Thyroid gland (tissue), 4 donors: ENCODE measurements around the gene TLR9. TPM values are rescaled to one million over a fixed set of nuclear protein-coding genes. Genes with fewer than 3 reads are reported as not detected.

ENCODE experiments used
- DNase-seq, 2 donors: peaks; one replicate each; pipeline ENCODE4 v3.0.0-alpha.2; 2019
- H3K27ac ChIP-seq, 3 donors: fragments of 200-600 bp; sonication (generic); 1 replicate in 2 of 3; 2 replicates in 1 of 3; pipeline ENCODE4 v1.5.1; 2016 to 2019; ENCODE audit warnings: mild to moderate bottlenecking in 1 of 3, moderate library complexity in 1 of 3
- H3K27me3 ChIP-seq: fragments of 200-600 bp; sonication (generic); one replicate; pipeline ENCODE4 v1.5.1; 2019
- H3K36me3 ChIP-seq, 2 donors: fragments of 200-600 bp; sonication (generic); one replicate each; pipeline ENCODE4 v1.5.1; 2016 to 2019
- H3K4me1 ChIP-seq, 2 donors: fragments of 200-600 bp; sonication (generic); one replicate each; pipeline ENCODE4 v1.5.1; 2017 to 2019
- H3K4me3 ChIP-seq, 3 donors: fragments of 200-600 bp; sonication (generic); replicated peaks in 1 of 3; 1 replicate in 2 of 3; 2 replicates in 1 of 3; pipeline ENCODE4 v1.5.1; 2016; ENCODE audit warnings: mild to moderate bottlenecking in 1 of 3
- H3K9me3 ChIP-seq: fragments of 200-600 bp; sonication (generic); one replicate; pipeline ENCODE4 v1.5.1; 2017
- POLR2A ChIP-seq, 2 donors: fragments of 450-650 bp; IDR thresholded peaks; one replicate each; pipeline ENCODE4 v1.6.1; 2017; ENCODE audit warnings: antibody characterized with exemption in 2 of 2, mild to moderate bottlenecking in 2 of 2, moderate library complexity in 1 of 2
- WGBS, 2 donors: methylation state at CpG; one replicate each; pipeline ENCODE4 v1.1.5; 2017; 5-methylcytosine and 5-hydroxymethylcytosine counted together
- intact Hi-C: fragments of 100-400 bp; cut with DNase I; formaldehyde crosslinking; loops from one replicate; pipeline ENCODE4 v1.15.1; 2023
- microRNA counts, 2 donors: library from miRNA; unstranded; fragments of <30 nt; microRNA quantifications; one replicate each; lab custom pipeline; 2016 to 2017
- microRNA-seq: library from miRNA; unstranded; fragments of <30 nt; microRNA quantifications from one replicate; pipeline ENCODE4, GENCODE V29; 2016
- small RNA-seq: library from RNA; depleted of rRNA; stranded (forward); fragments of <200 nt; gene quantifications from one replicate; pipeline ENCODE3, GENCODE V24; 2016
- total RNA-seq, 4 donors: library from RNA; depleted of rRNA; stranded (reverse); fragments of >200 nt; gene quantifications; one replicate each; pipeline ENCODE4 v1.2.3, GENCODE V29; 2016
- TF ChIP-seq, protein P1 (sequence below), 6 experiments: fragments of 200-600 bp in 3 of 6; fragments of 450-650 bp in 3 of 6; sonication (generic) in 3 of 6; IDR thresholded peaks; one replicate each; pipeline ENCODE4 v1.5.1; 2016 to 2019; ENCODE audit warnings: antibody characterized with exemption in 6 of 6, mild to moderate bottlenecking in 2 of 6, inconsistent platforms in 1 of 6, moderate library complexity in 1 of 6

TLR9 gene
- total RNA-seq, 4 donors from 2014 or later: 0.40 TPM; not detected in 3

DNA sequence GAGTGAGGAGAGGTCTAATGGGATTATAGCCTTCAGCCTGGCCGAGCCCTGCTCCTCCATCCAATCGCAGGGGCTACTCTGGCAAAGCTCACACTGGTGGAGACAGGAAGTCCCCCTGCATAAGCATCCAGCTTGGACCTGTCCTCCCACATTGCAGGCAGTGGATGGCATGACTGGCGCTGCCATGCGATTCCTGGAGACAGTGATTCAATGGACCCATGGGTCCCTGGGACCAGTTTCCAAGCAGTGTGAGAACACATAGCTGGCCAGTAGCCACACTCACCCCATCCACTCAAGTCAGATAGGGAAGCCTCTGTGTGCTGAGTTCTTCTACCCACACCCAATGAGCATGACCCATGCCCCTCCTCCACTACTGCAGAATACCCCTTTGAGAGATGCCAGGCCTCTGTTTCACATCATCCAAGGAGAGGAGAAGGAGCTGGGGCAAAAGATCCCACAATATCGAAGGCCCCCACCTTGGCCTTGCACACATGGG is 53.1 kb downstream of the TLR9 start:
- Histone ChIP-seq H3K4me3 (no peak overlapping the region), H3K36me3 (no peaks in the 10 kb centered on the region), H3K4me1 (no peaks in the 10 kb centered on the region), H3K9me3 (no peaks in the 10 kb centered on the region), H3K27ac (no peak overlapping the region), H3K27me3 (no peaks in the 10 kb centered on the region)
- TF ChIP-seq, protein P1, sequence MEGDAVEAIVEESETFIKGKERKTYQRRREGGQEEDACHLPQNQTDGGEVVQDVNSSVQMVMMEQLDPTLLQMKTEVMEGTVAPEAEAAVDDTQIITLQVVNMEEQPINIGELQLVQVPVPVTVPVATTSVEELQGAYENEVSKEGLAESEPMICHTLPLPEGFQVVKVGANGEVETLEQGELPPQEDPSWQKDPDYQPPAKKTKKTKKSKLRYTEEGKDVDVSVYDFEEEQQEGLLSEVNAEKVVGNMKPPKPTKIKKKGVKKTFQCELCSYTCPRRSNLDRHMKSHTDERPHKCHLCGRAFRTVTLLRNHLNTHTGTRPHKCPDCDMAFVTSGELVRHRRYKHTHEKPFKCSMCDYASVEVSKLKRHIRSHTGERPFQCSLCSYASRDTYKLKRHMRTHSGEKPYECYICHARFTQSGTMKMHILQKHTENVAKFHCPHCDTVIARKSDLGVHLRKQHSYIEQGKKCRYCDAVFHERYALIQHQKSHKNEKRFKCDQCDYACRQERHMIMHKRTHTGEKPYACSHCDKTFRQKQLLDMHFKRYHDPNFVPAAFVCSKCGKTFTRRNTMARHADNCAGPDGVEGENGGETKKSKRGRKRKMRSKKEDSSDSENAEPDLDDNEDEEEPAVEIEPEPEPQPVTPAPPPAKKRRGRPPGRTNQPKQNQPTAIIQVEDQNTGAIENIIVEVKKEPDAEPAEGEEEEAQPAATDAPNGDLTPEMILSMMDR (IDR thresholded peaks at IDR 0.05): no peak
- no peak for TF ChIP-seq POLR2A (IDR thresholded peaks at IDR 0.05)
- 82 to 100% methylated on average over 1 to 2 of the region's 5 CpGs for WGBS, 2 donors
- DNase-seq: no peak
- intact Hi-C loops: no loop called here

DNA sequence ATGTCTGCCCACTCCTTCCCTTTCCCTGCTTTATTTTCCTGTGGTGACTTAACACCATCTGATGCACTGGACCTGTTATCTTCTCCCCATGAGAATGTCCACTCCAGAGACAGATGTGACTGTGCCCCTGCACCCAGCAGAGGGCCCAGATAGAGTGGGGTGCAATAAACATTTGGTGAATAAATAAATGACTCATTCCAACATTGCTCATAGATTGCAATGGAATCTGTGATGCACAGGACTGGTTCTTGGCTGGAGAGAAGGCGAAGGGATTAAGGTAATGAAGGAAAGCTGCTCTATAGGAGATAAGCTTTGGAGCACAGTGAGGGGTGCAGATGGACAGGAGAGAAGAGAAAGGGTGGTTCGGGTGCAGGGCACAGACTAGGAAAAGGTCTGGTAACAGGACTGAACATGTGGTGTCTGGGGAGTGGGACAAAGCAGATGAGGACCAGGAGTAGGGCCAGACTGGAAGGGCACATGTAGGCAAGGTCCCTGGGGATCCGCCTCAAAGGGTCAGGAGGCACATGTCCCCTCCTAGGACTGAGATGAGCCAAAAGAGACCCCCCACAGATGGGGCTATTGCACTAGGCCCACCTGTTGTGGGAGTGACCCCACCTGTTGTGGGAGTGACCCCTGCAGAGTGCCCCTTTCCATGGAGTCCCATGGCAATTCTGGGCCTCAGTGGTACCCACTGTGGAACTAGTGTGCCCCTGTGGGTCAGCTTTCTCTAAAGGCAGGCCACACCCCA is 53.8 kb downstream of the TLR9 start:
- TF ChIP-seq POLR2A (IDR thresholded peaks at IDR 0.05): no peak
- TF ChIP-seq, protein P1 (IDR thresholded peaks at IDR 0.05): no peak
- WGBS, 2 donors: 91 to 93% methylated on average over 3 of the region's 3 CpGs
- H3K27ac ChIP-seq: no peak overlapping the region
- no peak overlapping the region for H3K4me3 ChIP-seq
- no peaks in the 10 kb centered on the region for H3K27me3 ChIP-seq
- intact Hi-C loops: no loop called here
- no peaks in the 10 kb centered on the region for H3K4me1 ChIP-seq
- no peaks in the 10 kb centered on the region for H3K9me3 ChIP-seq
- H3K36me3 ChIP-seq: no peaks in the 10 kb centered on the region
- no peak for DNase-seq

MicroRNAs within 50 kb of the gene (microRNA counts, 767-probe panel; counts per million panel counts)
- 4,852 to 9,033 counts per million in 2 donors for microRNA hsa-let-7g-5p (lab: Ali Mortazavi, UCI)

Small RNA genes within 50 kb of the gene (microRNA-seq; reads per million reads assigned to microRNA genes)
- gene MIRLET7G: 193,539 reads per million, percentile 100 among the genes with 10 or more reads in this experiment

Small RNA genes within 50 kb of the gene (small RNA-seq; reads per million reads assigned to genes)
- 178 reads per million, percentile 97 among the genes with 10 or more reads in this experiment for gene MIRLET7G

Other genes starting within 250 kb of the TLR9 start
- gene ACY1, start 242.1 kb downstream of the TLR9 start, total RNA-seq: 10 to 100 TPM; 34.9 to 98.8 (median 77.6) TPM
- gene RPL29, start 229.8 kb downstream of the TLR9 start, total RNA-seq: 1,000 to 10,000 TPM in 3 of 4 donors, 100 to 1,000 TPM in 1; 826 to 1,348 (median 1,271) TPM
- 10 to 100 TPM in 3 of 4 donors, 1 to 10 TPM in 1; 6.9 to 10.6 (median 10.4) TPM for gene DUSP7, start 169.1 kb downstream of the TLR9 start, total RNA-seq
- 1 to 10 TPM in 2 of 4 donors, under 1 TPM in 2; 0.40 to 2.8 (median 1.5) TPM for gene POC1A, start 71.2 kb downstream of the TLR9 start, total RNA-seq
- 10 to 100 TPM; 27.7 to 51.9 (median 45.9) TPM for gene ALAS1, start 27.5 kb downstream of the TLR9 start, total RNA-seq
- 10 to 100 TPM; 28.3 to 61.1 (median 50.4) TPM for gene TWF2, start 13.5 kb upstream of the TLR9 start, total RNA-seq
- gene PPM1M, start 20.1 kb upstream of the TLR9 start, total RNA-seq: 10 to 100 TPM; 15.8 to 22.8 (median 18.0) TPM
- gene WDR82, start 53.0 kb upstream of the TLR9 start, total RNA-seq: 10 to 100 TPM; 66.4 to 76.4 (median 72.2) TPM
- gene GLYCTK, start 62.2 kb upstream of the TLR9 start, total RNA-seq: 10 to 100 TPM in 3 of 4 donors, 1 to 10 TPM in 1; 8.9 to 20.3 (median 15.3) TPM
- 10 to 100 TPM in 1 of 4 donors, 1 to 10 TPM in 3; 4.6 to 14.2 (median 7.5) TPM for gene DNAH1, start 90.7 kb upstream of the TLR9 start, total RNA-seq
- 10 to 100 TPM; 66.7 to 78.4 (median 73.8) TPM for gene BAP1, start 184.4 kb upstream of the TLR9 start, total RNA-seq
- 10 to 100 TPM in 2 of 4 donors, 1 to 10 TPM in 2; 3.6 to 14.5 (median 9.5) TPM for gene PHF7, start 185.0 kb upstream of the TLR9 start, total RNA-seq
- 10 to 100 TPM in 2 of 4 donors, 1 to 10 TPM in 2; 3.7 to 18.6 (median 11.5) TPM for gene SEMA3G, start 219.5 kb upstream of the TLR9 start, total RNA-seq
- 10 to 100 TPM in 3 of 4 donors, 1 to 10 TPM in 1; 4.0 to 43.5 (median 13.9) TPM for gene TNNC1, start 228.4 kb upstream of the TLR9 start, total RNA-seq
- 10 to 100 TPM; 71.8 to 88.2 (median 86.2) TPM for gene NISCH, start 230.0 kb upstream of the TLR9 start, total RNA-seq